Fibroblast of lung (primary cell): ENCODE results near the gene VTA1.

ENCODE experiments used
- EZH2 ChIP-seq: IDR thresholded peaks from 2 replicates; pipeline ENCODE4 v1.5.1; 2012; ENCODE audit warnings: low read length, control low read depth, mild to moderate bottlenecking; ENCODE audit errors: missing control alignments
- TF ChIP-seq, protein P1 (sequence below), 2 donors: IDR thresholded peaks in 1 of 2; conservative IDR thresholded peaks in 1 of 2; 1 replicate in 1 of 2; 2 replicates in 1 of 2; pipeline ENCODE4 v1.5.1; 2011 to 2012; ENCODE audit warnings: low read length in 2 of 2, control low read depth in 1 of 2, inconsistent platforms in 1 of 2, low read depth in 1 of 2, mild to moderate bottlenecking in 1 of 2

DNA sequence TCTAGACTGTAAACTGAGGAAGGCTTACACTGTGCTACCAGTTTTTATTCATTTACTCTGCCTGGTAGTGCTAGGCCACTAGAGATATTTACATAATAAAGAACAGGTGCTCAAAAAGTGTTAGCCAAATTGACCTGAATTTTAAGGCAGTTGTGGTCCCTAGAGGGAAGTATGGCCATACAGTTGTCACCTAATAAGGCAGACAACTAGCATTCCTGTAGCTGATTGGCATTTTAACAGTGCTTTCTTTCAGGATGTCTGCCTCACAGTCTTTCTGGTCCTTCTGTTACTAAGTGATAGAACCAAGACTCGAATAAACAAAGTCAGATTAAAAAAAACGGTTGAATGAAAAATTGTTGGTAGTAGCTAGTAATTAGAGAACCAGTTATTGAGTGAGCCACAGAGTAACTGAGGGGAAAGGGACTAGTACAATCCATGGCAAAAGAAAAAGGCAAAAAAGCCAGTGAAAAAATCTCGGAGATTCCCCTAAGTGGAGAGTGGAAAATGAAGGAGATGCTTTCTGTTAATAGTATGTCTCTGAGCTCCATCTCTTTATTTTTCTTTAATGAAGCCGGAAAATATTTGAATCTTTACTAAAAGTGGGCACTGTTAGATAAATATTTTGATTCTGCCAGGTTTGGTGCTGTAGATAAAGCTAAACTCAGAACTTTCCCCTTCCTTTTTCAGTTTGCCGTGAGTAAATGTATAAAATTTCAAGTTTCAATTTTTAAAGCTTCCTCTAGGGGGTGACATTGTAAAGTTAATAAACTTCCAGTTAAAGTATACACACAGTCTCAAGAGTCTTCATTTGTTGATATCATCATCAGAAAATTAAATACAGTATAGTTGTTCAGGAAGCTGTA lies 9.1 kb downstream of the VTA1 start:
- TF ChIP-seq, protein P1, sequence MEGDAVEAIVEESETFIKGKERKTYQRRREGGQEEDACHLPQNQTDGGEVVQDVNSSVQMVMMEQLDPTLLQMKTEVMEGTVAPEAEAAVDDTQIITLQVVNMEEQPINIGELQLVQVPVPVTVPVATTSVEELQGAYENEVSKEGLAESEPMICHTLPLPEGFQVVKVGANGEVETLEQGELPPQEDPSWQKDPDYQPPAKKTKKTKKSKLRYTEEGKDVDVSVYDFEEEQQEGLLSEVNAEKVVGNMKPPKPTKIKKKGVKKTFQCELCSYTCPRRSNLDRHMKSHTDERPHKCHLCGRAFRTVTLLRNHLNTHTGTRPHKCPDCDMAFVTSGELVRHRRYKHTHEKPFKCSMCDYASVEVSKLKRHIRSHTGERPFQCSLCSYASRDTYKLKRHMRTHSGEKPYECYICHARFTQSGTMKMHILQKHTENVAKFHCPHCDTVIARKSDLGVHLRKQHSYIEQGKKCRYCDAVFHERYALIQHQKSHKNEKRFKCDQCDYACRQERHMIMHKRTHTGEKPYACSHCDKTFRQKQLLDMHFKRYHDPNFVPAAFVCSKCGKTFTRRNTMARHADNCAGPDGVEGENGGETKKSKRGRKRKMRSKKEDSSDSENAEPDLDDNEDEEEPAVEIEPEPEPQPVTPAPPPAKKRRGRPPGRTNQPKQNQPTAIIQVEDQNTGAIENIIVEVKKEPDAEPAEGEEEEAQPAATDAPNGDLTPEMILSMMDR (conservative IDR thresholded peaks at IDR 0.05 in 1 of 2, IDR thresholded peaks at IDR 0.05 in 1 of 2; ENCODE audit: low read depth in 1 of 2, low read length in 2 of 2): peak; percentile 16 to 38
- TF ChIP-seq EZH2: no peak
